Measurements from ENCODE around the gene KRTAP1-3. TPM values are rescaled to one million over a fixed set of nuclear protein-coding genes. Genes with fewer than 3 reads are reported as not detected.

The KRTAP1-3 gene
- total RNA-seq, 2 experiments from 2014 or later: not detected

GRCh38 chr17:41029633-41030245 lies 4.9 kb downstream of the KRTAP1-3 start, which contains the start of gene KRTAP1-4:
KRTAP1-4 (minus strand) TSS chr17:41030195; CDS start chr17:41030078, 117 bp downstream.
- no peaks in the 10 kb centered on the region for H3K36me3 Mint-ChIP-seq
- H3K27ac Mint-ChIP-seq: no peak within 1 kb of the TSS
- H3K4me3 Mint-ChIP-seq: no peak within 1 kb of the TSS
- no peaks in the 10 kb centered on the region for H3K4me1 Mint-ChIP-seq
- peaks cover 5% of the 10 kb centered on the region for H3K27me3 Mint-ChIP-seq
- no peak for DNase-seq
- H3K9me3 Mint-ChIP-seq: no peaks in the 10 kb centered on the region

DNA sequence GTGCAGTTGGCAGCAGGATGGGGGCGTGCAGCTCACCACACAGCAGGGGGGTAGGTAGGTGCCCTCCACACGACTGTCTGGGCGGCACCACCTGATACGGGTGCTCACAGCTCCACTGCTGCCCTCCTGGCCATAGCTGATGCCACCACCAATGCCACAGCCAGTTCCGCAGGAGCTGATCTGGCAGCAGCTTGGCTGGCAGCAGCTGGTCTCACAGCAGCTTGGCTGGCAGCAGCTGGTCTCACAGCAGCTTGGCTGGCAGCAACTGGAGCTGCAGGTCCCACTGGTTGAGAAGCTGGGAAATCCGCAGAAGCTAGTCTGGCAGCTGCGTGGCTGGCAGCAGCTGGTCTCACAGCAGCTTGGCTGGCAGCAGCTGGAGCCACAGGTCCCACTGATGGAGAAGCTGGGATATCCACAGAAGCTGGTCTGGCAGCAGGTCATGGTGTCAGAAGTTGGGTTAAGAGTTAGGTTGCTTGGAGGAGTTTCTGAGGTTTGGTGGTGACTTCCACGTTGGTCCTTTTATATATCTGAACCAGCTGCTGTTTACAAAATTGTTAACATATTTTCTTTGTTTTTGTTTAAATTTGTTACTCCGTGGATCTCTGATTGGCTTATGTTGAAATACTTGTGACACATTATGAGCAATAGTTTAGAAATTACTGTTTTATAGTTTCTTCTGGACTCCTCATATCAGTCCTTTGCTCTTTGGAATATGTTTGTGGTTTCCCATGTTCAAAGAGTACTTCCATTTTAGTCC lies 7.8 kb downstream of the KRTAP1-3 start, which contains the start of gene KRTAP1-5:
KRTAP1-5 (minus strand) TSS at position 494 of the 757 bp plus-strand sequence; CDS start at position 441, 53 bp downstream.
- Mint-ChIP-seq H3K27ac (no peak within 1 kb of the TSS), H3K4me3 (no peak within 1 kb of the TSS), H3K9me3 (no peaks in the 10 kb centered on the region), H3K27me3 (peaks cover 5% of the 10 kb centered on the region), H3K4me1 (no peaks in the 10 kb centered on the region), H3K36me3 (no peaks in the 10 kb centered on the region)
- DNase-seq: no peak

GRCh38 chr17:41024697-41025096 lies 10.0 kb downstream of the KRTAP1-3 start:
- H3K27ac Mint-ChIP-seq: no peak overlapping the region
- H3K4me3 Mint-ChIP-seq: no peak overlapping the region
- H3K4me1 Mint-ChIP-seq: no peaks in the 10 kb centered on the region
- no peaks in the 10 kb centered on the region for H3K27me3 Mint-ChIP-seq
- no peak for DNase-seq
- H3K9me3 Mint-ChIP-seq: no peaks in the 10 kb centered on the region
- H3K36me3 Mint-ChIP-seq: no peaks in the 10 kb centered on the region

GRCh38 chr17:41020336-41020735 lies 14.3 kb downstream of the KRTAP1-3 start:
- H3K4me1 Mint-ChIP-seq: no peaks in the 10 kb centered on the region
- no peak overlapping the region for H3K4me3 Mint-ChIP-seq
- H3K36me3 Mint-ChIP-seq: no peaks in the 10 kb centered on the region
- peaks cover 5% of the 10 kb centered on the region for H3K27me3 Mint-ChIP-seq
- H3K9me3 Mint-ChIP-seq: no peaks in the 10 kb centered on the region
- no peak for DNase-seq
- no peak overlapping the region for H3K27ac Mint-ChIP-seq

DNA sequence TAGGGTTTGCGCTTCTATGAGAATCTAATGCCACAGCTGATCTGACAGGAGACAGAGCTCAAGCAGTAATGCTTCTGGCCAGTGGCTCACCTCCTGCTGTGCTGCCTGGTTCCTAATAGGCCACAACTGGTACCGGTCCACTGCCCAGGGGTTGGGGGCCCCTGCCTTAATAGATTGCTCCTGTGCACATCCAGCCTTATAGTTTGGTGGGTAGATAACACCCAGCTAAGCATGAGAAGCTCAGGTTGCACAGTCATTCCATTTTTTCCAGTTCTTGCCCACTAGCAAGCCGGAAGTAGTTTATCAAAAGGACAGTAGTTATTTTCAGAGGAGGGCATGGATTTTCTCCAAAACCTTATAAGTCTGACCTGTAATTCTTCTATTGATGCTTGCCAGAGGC lies 15.3 kb downstream of the KRTAP1-3 start:
- H3K4me1 Mint-ChIP-seq: no peaks in the 10 kb centered on the region
- H3K9me3 Mint-ChIP-seq: no peaks in the 10 kb centered on the region
- H3K27ac Mint-ChIP-seq: no peak overlapping the region

GRCh38 chr17:41018541-41018940 lies 16.1 kb downstream of the KRTAP1-3 start:
- no peak for DNase-seq
- Mint-ChIP-seq H3K27ac (no peak overlapping the region), H3K27me3 (peaks cover 5% of the 10 kb centered on the region), H3K4me1 (no peaks in the 10 kb centered on the region), H3K36me3 (no peaks in the 10 kb centered on the region), H3K4me3 (no peak overlapping the region), H3K9me3 (no peaks in the 10 kb centered on the region)

More for the DNA sequence above, 15.3 kb downstream of the KRTAP1-3 start:
- H3K36me3 Mint-ChIP-seq: no peaks in the 10 kb centered on the region
- DNase-seq: no peak
- H3K4me3 Mint-ChIP-seq: no peak overlapping the region
- peaks cover 5% of the 10 kb centered on the region for H3K27me3 Mint-ChIP-seq

DNA sequence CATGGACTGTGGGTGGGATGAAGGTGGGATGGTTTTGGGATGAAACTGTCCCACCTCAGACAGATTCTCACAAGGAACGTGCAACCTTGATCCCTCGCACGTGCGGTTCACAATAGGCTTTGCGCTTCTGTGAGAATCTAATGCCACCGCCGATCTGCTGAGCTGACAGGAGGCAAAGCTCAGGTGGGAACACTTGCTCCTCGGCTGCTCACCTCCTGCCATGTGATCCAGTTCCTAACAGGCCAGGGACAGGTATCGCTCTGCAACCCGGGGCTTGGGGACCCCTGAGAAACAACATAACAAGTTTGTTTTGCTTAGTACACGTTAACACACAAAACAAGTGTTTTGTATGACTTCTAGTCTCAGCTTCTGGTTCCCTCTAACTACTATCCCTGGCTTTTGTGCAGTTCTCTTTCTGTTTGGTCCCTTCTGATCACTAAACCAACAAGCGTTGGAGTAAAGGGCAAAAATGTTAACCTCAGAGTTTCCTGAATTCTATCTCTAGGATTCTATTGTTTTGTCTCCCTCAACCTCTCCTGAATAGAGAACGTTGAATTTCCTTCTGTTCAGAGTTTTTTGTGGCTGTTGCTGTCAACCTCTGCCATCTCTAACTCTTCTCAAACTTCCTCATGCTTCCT lies 18.0 kb downstream of the KRTAP1-3 start:
- no peak overlapping the region for H3K4me3 Mint-ChIP-seq
- no peaks in the 10 kb centered on the region for H3K36me3 Mint-ChIP-seq
- peaks cover 5% of the 10 kb centered on the region for H3K27me3 Mint-ChIP-seq
- no peaks in the 10 kb centered on the region for H3K9me3 Mint-ChIP-seq
- H3K4me1 Mint-ChIP-seq: no peaks in the 10 kb centered on the region
- no peak overlapping the region for H3K27ac Mint-ChIP-seq
- no peak for DNase-seq

DNA sequence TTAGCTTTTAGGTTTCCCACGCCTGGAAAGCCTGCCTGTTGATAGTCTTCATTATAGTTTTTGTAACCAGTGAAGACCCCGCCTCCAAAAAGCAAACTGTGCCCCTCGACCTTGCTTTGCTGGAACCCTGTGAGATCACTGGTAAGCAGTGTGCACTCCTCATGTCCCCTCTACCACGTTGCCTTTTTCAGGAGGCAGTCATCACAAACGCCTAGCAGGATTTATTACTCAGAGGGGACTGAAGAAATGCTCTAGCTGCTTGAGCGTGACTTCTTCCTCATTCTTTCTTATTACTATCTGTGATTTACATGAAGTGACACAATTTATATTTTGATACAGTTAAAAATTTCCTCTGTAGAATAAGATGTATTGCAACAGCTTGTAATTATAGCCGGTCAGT lies 19.2 kb downstream of the KRTAP1-3 start:
- no peak for DNase-seq
- Mint-ChIP-seq H3K27ac (no peak overlapping the region), H3K36me3 (no peaks in the 10 kb centered on the region), H3K4me3 (no peak overlapping the region), H3K4me1 (no peaks in the 10 kb centered on the region), H3K27me3 (peaks cover 5% of the 10 kb centered on the region), H3K9me3 (no peaks in the 10 kb centered on the region)

GRCh38 chr17:41013606-41014005 lies 21.1 kb downstream of the KRTAP1-3 start:
- Mint-ChIP-seq H3K4me3 (no peak overlapping the region), H3K36me3 (no peaks in the 10 kb centered on the region), H3K4me1 (no peaks in the 10 kb centered on the region), H3K27ac (no peak overlapping the region), H3K9me3 (no peaks in the 10 kb centered on the region), H3K27me3 (peaks cover 5% of the 10 kb centered on the region)
- no peak for DNase-seq

DNA sequence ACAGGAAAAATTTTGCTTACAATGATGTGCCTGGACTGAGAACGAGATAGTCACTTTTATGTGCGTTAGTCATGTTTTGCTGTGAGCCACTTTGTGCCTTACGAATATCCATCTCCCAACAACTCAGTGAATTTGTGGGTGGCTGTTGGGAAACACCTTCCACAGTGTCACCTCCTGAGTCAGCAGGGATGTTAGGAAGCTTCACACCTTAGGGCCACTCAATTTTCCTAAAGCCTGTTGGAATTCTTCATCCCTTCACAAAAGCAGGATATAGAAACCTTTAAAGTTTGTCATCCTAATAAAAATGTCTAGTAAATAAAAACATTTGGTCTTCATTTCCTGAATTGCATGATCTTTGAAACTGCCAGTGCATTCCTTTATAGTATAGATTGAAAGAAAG lies 21.5 kb downstream of the KRTAP1-3 start:
- no peaks in the 10 kb centered on the region for H3K36me3 Mint-ChIP-seq
- peaks cover 5% of the 10 kb centered on the region for H3K27me3 Mint-ChIP-seq
- H3K27ac Mint-ChIP-seq: no peak overlapping the region
- H3K9me3 Mint-ChIP-seq: no peaks in the 10 kb centered on the region
- H3K4me1 Mint-ChIP-seq: no peaks in the 10 kb centered on the region
- DNase-seq: no peak
- H3K4me3 Mint-ChIP-seq: no peak overlapping the region

DNA sequence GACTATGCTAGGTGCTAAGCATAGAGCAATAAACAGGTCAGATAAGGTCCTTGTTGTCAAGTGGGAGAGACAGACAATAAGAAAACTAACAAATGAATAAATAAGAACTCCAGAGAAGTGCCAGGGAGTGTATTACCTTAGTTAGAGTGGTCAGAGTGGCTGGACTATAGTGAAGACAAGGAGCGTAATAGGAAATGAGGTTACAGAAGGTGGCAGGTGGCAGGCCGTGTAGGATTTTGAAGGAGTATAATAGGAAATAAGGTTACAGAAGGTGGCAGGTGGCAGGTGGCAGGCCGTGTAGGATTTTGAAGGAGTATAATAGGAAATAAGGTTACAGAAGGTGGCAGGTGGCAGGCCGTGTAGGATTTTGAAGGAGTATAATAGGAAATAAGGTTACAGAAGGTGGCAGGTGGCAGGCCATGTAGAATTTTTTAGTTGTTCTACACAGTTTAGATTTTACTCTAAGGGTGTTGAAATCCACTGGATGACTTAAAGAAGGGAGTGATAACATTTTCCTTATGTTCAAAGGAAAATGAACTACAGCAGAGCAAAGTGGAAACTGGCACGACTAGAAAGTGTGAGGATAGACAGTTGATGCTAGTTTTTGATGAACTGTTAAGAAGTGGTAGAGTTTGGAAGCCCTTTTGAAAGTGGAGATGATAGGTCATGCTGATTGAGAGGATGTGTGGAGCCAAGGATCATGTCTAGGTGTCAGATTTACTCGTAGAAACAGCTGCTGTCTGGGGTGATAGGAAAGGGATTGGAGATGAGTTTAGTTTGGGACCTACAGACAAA lies 22.2 kb downstream of the KRTAP1-3 start:
- no peak for DNase-seq
- Mint-ChIP-seq H3K27me3 (peaks cover 1% of the 10 kb centered on the region), H3K4me1 (no peaks in the 10 kb centered on the region), H3K4me3 (no peak overlapping the region), H3K9me3 (no peaks in the 10 kb centered on the region), H3K27ac (no peak overlapping the region), H3K36me3 (no peaks in the 10 kb centered on the region)

- Mint-ChIP-seq H3K4me3 (no peak overlapping the region), H3K36me3 (no peaks in the 10 kb centered on the region), H3K27ac (no peak overlapping the region), H3K27me3 (no peaks in the 10 kb centered on the region), H3K9me3 (no peaks in the 10 kb centered on the region), H3K4me1 (no peaks in the 10 kb centered on the region)
- no peak for DNase-seq
Measured at GRCh38 chr17:41010441-41010840, 24.2 kb downstream of the KRTAP1-3 start.

GRCh38 chr17:41009936-41010335 lies 24.7 kb downstream of the KRTAP1-3 start:
- no peaks in the 10 kb centered on the region for H3K4me1 Mint-ChIP-seq
- H3K36me3 Mint-ChIP-seq: no peaks in the 10 kb centered on the region
- H3K4me3 Mint-ChIP-seq: no peak overlapping the region
- H3K27ac Mint-ChIP-seq: no peak overlapping the region
- DNase-seq: no peak
- no peaks in the 10 kb centered on the region for H3K9me3 Mint-ChIP-seq
- no peaks in the 10 kb centered on the region for H3K27me3 Mint-ChIP-seq

DNA sequence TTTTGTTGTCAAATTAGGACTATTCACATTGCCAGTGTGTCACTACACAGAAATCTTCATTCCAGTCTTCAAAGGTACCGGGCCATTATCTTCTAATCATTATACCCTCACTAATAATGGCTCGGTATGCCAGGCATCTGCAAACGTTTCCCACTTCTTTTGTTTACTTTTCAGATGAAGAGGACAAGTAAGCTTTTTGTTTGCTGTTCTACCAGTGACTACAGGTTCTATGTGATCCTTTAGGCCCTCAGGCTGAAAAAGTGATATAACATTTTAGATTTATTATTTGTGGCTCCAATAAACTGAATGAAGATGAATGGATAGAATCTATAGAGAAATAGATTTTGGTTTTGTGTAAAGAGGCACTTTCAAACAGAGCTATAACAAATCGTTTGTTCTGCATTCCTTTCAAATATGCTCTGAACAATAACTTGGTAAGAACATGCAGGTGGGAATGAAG lies 25.3 kb downstream of the KRTAP1-3 start:
- no peaks in the 10 kb centered on the region for H3K27me3 Mint-ChIP-seq
- H3K9me3 Mint-ChIP-seq: no peaks in the 10 kb centered on the region
- H3K4me1 Mint-ChIP-seq: no peaks in the 10 kb centered on the region
- H3K36me3 Mint-ChIP-seq: no peaks in the 10 kb centered on the region
- no peak overlapping the region for H3K4me3 Mint-ChIP-seq
- DNase-seq: no peak
- no peak overlapping the region for H3K27ac Mint-ChIP-seq

DNA sequence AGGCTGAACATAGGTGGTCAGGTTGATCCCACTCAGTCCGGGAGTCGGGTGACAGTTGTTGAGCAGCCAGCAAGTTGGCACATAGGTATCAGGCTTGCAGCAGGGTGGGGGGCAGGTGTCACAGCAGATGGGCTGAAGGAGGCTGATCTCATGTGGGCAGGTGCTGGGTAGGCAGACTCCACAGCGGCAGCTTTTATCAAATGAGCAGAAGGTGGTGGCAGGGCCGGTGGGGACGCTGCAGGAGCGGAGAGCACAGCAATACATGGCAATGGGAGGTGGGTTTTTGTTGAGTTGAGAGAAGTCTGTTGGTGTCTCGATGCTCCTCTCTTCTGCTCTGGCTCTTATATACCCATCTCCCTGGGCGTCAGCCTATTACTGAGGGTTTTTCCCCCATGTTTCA lies 25.9 kb downstream of the KRTAP1-3 start, which contains the start of gene KRTAP3-1:
KRTAP3-1 (minus strand) TSS at position 318 of the 400 bp plus-strand sequence; CDS start at position 264, 54 bp downstream.
- Mint-ChIP-seq H3K9me3 (no peaks in the 10 kb centered on the region), H3K27me3 (peaks cover 4% of the 10 kb centered on the region), H3K27ac (no peak within 1 kb of the TSS), H3K4me1 (no peaks in the 10 kb centered on the region), H3K4me3 (no peak within 1 kb of the TSS), H3K36me3 (no peaks in the 10 kb centered on the region)
- no peak for DNase-seq

All from activated naive CD8-positive, alpha-beta T cell treated with anti-CD3 and anti-CD28 coated beads for 36 hours (primary cell).